ENCODE measurements around the gene MTHFD2. TPM values are rescaled to one million over a fixed set of nuclear protein-coding genes. Genes with fewer than 3 reads are reported as not detected.
"Not testable (repeated sequence)": the region's sequence is repeated elsewhere in the genome, so short reads cannot be mapped to it uniquely, and the experiment has no call there.

MTHFD2 gene
- total and polyA plus RNA-seq, 2 donors (not counting 3 experiments of a cell fraction or from before 2014, with no cell fraction given) = 25.6 to 83.2 TPM

DNA sequence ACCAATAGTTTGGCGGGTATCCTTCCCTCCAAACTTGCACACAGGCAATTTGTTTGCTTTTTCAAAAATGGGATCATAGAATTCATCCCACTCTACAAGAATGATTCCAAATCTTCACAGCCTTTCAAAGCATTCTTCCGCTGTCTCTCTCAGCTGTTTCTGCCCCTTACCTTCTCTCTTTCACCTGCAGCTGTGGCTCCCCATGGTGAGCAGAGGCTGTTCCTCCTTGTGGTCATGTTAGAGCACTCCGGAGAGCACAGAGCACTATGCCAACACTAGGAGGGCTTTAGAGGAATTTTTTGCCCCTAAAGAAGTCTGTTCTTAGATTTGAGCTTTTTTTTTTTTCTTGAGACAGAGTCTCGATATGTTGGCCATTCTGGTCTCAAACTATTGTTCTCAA, 30.4 kb downstream of the MTHFD2 start:
- no peak overlapping the region for H2AFZ ChIP-seq (ENCODE audit: low read depth, low read length)
- H3K9ac ChIP-seq (replicated peaks; ENCODE audit: extremely low read depth, insufficient read depth, low read length) = no peak overlapping the region
- BruUV-seq (replicated peaks) = no TSS peak
- intact Hi-C loops (cut with micrococcal nuclease) (no loop called here), dilution Hi-C loops (cut with MboI; ENCODE audit: extremely low pct_ligation_motif_present, low sequenced_read_pairs) (no loop called here)
- no peak for FAIRE-seq
- no peaks in the 10 kb centered on the region for H3K4me1 ChIP-seq (ENCODE audit: control insufficient read depth, extremely low read depth, insufficient read depth, low read length)
- DNase-seq (ENCODE audit: low read depth, low spot score) = no peak
- H3K4me2 ChIP-seq (ENCODE audit: insufficient read depth, low read length) = no peak overlapping the region
- H3K9me1 ChIP-seq (replicated peaks; ENCODE audit: control insufficient read depth, extremely low read depth, insufficient read depth, low read length) = no peaks in the 10 kb centered on the region
- POLR2A ChIA-PET = no interaction called here
- H3K79me2 ChIP-seq (ENCODE audit: control insufficient read depth, insufficient read depth, low read length) = no peaks in the 10 kb centered on the region
- CTCF ChIA-PET = interaction anchor here (0.8 to 1.3 kb wide), 2 partner anchors 10 to 21 kb away, joined by 3 to 4 read pairs; no protein-coding TSS in a partner anchor
- H3K9me3 ChIP-seq (replicated peaks; ENCODE audit: control insufficient read depth, insufficient read depth, low read length) = no peaks in the 10 kb centered on the region
- peaks cover 0 to 1% of the 10 kb centered on the region in 2 experiments for H3K27me3 ChIP-seq (ENCODE audit: control insufficient read depth in 2 of 2, insufficient read depth in 2 of 2, low read length in 2 of 2)
- H3K27ac ChIP-seq (ENCODE audit: insufficient read depth, low read depth, low read length) = no peak overlapping the region
- TF ChIP-seq POLR2A (IDR thresholded peaks at IDR 0.05; ENCODE audit: low read depth, low read length) (no peak), GATA2 (IDR thresholded peaks at IDR 0.05; ENCODE audit: insufficient read depth, insufficient read length, low read depth, low read length) (no peak), MYC (IDR thresholded peaks at IDR 0.05; ENCODE audit: low read depth, low read length) (no peak), POLR2AphosphoS5 (IDR thresholded peaks at IDR 0.05; ENCODE audit: insufficient read depth, low read depth, low read length) (no peak), FOS (IDR thresholded peaks at IDR 0.05; ENCODE audit: borderline replicate concordance, insufficient read depth, low read length) (no peak), EZH2 (IDR thresholded peaks at IDR 0.05; ENCODE audit: borderline replicate concordance, low read depth, low read length, severe bottlenecking) (no peak), JUN (IDR thresholded peaks at IDR 0.05; ENCODE audit: borderline replicate concordance, insufficient read depth, insufficient read length, low read depth) (no peak)
- TF ChIP-seq, protein P1, sequence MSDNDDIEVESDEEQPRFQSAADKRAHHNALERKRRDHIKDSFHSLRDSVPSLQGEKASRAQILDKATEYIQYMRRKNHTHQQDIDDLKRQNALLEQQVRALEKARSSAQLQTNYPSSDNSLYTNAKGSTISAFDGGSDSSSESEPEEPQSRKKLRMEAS (IDR thresholded peaks at IDR 0.05; ENCODE audit: insufficient read depth, insufficient read length) = no peak
- TF ChIP-seq, protein P2, sequence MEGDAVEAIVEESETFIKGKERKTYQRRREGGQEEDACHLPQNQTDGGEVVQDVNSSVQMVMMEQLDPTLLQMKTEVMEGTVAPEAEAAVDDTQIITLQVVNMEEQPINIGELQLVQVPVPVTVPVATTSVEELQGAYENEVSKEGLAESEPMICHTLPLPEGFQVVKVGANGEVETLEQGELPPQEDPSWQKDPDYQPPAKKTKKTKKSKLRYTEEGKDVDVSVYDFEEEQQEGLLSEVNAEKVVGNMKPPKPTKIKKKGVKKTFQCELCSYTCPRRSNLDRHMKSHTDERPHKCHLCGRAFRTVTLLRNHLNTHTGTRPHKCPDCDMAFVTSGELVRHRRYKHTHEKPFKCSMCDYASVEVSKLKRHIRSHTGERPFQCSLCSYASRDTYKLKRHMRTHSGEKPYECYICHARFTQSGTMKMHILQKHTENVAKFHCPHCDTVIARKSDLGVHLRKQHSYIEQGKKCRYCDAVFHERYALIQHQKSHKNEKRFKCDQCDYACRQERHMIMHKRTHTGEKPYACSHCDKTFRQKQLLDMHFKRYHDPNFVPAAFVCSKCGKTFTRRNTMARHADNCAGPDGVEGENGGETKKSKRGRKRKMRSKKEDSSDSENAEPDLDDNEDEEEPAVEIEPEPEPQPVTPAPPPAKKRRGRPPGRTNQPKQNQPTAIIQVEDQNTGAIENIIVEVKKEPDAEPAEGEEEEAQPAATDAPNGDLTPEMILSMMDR (IDR thresholded peaks at IDR 0.05; ENCODE audit: extremely low read depth in 1 of 2, insufficient read depth in 1 of 2, low read depth in 1 of 2, low read length in 2 of 2) = no peak
- no peaks in the 10 kb centered on the region for H4K20me1 ChIP-seq (replicated peaks; ENCODE audit: control insufficient read depth, extremely low read depth, insufficient read depth, low read length)
- H3K36me3 ChIP-seq (ENCODE audit: control insufficient read depth in 2 of 2, extremely low read depth in 1 of 2, insufficient read depth in 2 of 2, low read length in 2 of 2) = no peaks in the 10 kb centered on the region
- H3K4me3 ChIP-seq (replicated peaks in 1 of 3; ENCODE audit: insufficient read depth in 1 of 3, low read depth in 1 of 3, low read length in 3 of 3) = no peak overlapping the region

DNA sequence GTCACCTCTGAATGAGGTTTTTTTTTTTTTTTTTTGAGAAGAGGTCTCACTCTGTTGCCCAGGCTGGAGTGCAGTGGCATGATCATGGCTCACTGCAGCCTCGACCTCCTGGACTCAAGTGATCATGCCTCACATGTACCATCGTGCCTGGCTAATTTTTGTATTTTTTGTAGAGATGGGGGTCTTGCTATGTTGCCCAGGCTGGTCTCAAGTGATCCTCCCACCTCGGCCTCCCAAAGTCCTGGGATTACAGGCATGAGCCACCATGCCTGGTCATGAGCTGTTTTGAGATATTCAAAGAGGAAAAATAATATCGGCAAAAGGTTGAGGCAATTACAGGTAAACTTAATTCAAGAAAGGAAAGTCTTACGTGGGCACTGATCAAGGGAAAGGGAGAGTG, 31.4 kb downstream of the MTHFD2 start:
- H3K27ac ChIP-seq (ENCODE audit: insufficient read depth, low read depth, low read length); CTCF ChIA-PET; H4K20me1 ChIP-seq (replicated peaks; ENCODE audit: control insufficient read depth, extremely low read depth, insufficient read depth, low read length); BruUV-seq (replicated peaks); H3K4me2 ChIP-seq (ENCODE audit: insufficient read depth, low read length); intact Hi-C loops (cut with micrococcal nuclease); H3K9me1 ChIP-seq (replicated peaks; ENCODE audit: control insufficient read depth, extremely low read depth, insufficient read depth, low read length); H3K4me1 ChIP-seq (ENCODE audit: control insufficient read depth, extremely low read depth, insufficient read depth, low read length); POLR2A ChIA-PET; H3K36me3 ChIP-seq (ENCODE audit: control insufficient read depth in 2 of 2, extremely low read depth in 1 of 2, insufficient read depth in 2 of 2, low read length in 2 of 2); H3K4me3 ChIP-seq (replicated peaks in 1 of 3; ENCODE audit: insufficient read depth in 1 of 3, low read depth in 1 of 3, low read length in 3 of 3); dilution Hi-C loops (cut with MboI; ENCODE audit: extremely low pct_ligation_motif_present, low sequenced_read_pairs); H3K79me2 ChIP-seq (ENCODE audit: control insufficient read depth, insufficient read depth, low read length); DNase-seq (ENCODE audit: low read depth, low spot score); FAIRE-seq; H3K9ac ChIP-seq (replicated peaks; ENCODE audit: extremely low read depth, insufficient read depth, low read length); H2AFZ ChIP-seq (ENCODE audit: low read depth, low read length); H3K27me3 ChIP-seq (ENCODE audit: control insufficient read depth in 2 of 2, insufficient read depth in 2 of 2, low read length in 2 of 2); H3K9me3 ChIP-seq (replicated peaks; ENCODE audit: control insufficient read depth, insufficient read depth, low read length): not testable (repeated sequence)

Measured in endothelial cell of umbilical vein (primary cell).